Ishikawa (cell line): Measurements from ENCODE around the gene ATP9A.
A peak's percentile ranks its signal among the peaks of the same experiment; 100 is the strongest.

ENCODE experiments used
- CEBPB ChIP-seq: IDR thresholded peaks from 2 replicates; pipeline ENCODE4 v1.6.1; 2012
- CREB1 ChIP-seq: IDR thresholded peaks from 2 replicates; pipeline ENCODE4 v1.6.1; 2012; ENCODE audit warnings: low read depth
- EGR1 ChIP-seq: IDR thresholded peaks from 2 replicates; pipeline ENCODE4 v1.6.1; 2012
- EP300 ChIP-seq: IDR thresholded peaks from 2 replicates; pipeline ENCODE4 v1.6.1; 2012; ENCODE audit warnings: borderline replicate concordance
- FOXM1 ChIP-seq: IDR thresholded peaks from 2 replicates; pipeline ENCODE4 v1.6.1; 2012; ENCODE audit warnings: low read depth, borderline replicate concordance
- MAX ChIP-seq: IDR thresholded peaks from 2 replicates; pipeline ENCODE4 v1.6.1; 2012
- NFIC ChIP-seq: IDR thresholded peaks from 2 replicates; pipeline ENCODE4 v1.6.1; 2012
- RAD21 ChIP-seq: IDR thresholded peaks from 2 replicates; pipeline ENCODE4 v1.6.1; 2012; ENCODE audit warnings: low read depth
- TAF1 ChIP-seq: IDR thresholded peaks from 2 replicates; pipeline ENCODE4 v1.6.1; 2012; ENCODE audit warnings: low read depth, mild to moderate bottlenecking
- TCF12 ChIP-seq: IDR thresholded peaks from 2 replicates; pipeline ENCODE4 v1.6.1; 2012; ENCODE audit warnings: low read depth
- TEAD4 ChIP-seq: IDR thresholded peaks from 2 replicates; pipeline ENCODE4 v1.6.1; 2012
- YY1 ChIP-seq: IDR thresholded peaks from 2 replicates; pipeline ENCODE4 v1.6.1; 2012; ENCODE audit warnings: low read depth
- ZBTB7A ChIP-seq: IDR thresholded peaks from 2 replicates; pipeline ENCODE4 v1.6.1; 2012; ENCODE audit warnings: low read depth
- TF ChIP-seq, protein P1 (sequence below): IDR thresholded peaks from 2 replicates; pipeline ENCODE4 v1.6.1; 2012; ENCODE audit warnings: low read depth, mild to moderate bottlenecking
- TF ChIP-seq, protein P2 (sequence below): IDR thresholded peaks from 2 replicates; pipeline ENCODE4 v1.6.1; 2012

The ATP9A gene

GRCh38 chr20:51710361-51710894 is 57.8 kb downstream of the ATP9A start:
- TF ChIP-seq CEBPB (no peak), FOXM1 (no peak), EP300 (no peak), RAD21 (no peak), MAX (no peak), YY1 (no peak), TEAD4 (no peak)

DNA sequence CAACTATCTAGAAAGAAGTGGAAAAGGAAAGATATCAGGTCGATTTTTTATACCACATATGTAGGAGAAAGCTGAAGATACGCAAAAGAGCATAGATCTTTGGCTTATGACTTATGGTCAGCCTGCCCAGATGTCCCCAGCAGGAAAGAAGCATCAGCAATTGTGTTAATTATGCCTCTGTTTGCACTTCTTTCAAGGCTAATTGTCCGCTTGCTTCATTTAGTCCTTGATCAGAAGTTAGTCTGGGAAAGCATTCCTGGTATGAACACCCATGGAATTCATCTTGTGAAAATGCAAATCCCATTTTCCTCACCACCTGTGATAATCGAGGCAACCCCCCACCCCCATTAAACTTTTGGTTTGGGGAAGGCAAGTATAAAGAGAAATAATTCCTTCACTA is 62.8 kb downstream of the ATP9A start:
- TF ChIP-seq TAF1 (no peak), ZBTB7A (no peak), CREB1 (no peak), NFIC (no peak), TEAD4 (no peak), MAX (no peak), EGR1 (no peak), FOXM1 (no peak), TCF12 (no peak), EP300 (no peak), RAD21 (no peak), CEBPB (no peak), YY1 (no peak)
- TF ChIP-seq, protein P1, sequence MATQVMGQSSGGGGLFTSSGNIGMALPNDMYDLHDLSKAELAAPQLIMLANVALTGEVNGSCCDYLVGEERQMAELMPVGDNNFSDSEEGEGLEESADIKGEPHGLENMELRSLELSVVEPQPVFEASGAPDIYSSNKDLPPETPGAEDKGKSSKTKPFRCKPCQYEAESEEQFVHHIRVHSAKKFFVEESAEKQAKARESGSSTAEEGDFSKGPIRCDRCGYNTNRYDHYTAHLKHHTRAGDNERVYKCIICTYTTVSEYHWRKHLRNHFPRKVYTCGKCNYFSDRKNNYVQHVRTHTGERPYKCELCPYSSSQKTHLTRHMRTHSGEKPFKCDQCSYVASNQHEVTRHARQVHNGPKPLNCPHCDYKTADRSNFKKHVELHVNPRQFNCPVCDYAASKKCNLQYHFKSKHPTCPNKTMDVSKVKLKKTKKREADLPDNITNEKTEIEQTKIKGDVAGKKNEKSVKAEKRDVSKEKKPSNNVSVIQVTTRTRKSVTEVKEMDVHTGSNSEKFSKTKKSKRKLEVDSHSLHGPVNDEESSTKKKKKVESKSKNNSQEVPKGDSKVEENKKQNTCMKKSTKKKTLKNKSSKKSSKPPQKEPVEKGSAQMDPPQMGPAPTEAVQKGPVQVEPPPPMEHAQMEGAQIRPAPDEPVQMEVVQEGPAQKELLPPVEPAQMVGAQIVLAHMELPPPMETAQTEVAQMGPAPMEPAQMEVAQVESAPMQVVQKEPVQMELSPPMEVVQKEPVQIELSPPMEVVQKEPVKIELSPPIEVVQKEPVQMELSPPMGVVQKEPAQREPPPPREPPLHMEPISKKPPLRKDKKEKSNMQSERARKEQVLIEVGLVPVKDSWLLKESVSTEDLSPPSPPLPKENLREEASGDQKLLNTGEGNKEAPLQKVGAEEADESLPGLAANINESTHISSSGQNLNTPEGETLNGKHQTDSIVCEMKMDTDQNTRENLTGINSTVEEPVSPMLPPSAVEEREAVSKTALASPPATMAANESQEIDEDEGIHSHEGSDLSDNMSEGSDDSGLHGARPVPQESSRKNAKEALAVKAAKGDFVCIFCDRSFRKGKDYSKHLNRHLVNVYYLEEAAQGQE: no peak
- TF ChIP-seq, protein P2, sequence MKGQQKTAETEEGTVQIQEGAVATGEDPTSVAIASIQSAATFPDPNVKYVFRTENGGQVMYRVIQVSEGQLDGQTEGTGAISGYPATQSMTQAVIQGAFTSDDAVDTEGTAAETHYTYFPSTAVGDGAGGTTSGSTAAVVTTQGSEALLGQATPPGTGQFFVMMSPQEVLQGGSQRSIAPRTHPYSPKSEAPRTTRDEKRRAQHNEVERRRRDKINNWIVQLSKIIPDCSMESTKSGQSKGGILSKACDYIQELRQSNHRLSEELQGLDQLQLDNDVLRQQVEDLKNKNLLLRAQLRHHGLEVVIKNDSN: no peak

DNA sequence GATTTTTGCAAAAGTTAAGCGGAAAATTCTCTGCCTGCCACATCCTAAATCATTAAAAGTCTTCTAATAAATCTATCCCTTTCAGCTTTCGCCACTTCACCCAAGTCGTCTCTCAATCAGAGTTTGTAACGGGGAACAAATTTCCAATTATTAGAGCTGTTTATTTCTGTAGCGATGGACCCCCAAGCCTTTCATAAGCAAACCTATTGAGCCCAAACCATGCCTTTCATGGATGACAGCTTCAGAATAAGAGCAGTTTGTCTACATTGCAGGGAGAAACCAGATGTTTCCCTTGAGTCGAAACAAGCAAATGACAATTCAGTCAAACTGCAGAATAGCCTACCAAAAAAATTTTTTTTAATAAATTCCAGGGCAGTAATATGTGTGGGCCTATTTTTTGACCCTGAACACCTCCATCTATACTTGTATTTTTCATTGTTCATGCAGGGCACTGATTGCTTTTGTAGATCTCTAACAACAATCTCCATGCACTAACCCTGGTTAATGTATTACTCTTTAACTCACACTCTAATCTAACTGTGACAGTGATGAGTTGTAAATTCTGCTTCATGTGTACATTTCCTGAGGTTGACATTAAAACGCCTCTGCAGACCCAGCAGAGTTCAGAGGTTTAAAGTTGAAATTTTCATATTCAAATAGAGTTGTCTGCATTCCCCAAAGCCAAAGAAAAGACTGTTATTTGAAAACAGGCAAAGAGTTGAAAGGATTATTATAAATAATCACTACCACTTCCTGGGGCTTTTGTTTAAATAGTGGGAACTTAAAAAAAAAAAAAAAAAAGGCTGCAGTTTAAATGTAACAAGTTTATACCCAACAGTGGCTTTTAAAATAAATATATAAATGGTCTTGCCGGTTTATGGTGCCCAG is 64.5 kb downstream of the ATP9A start:
- no peak for TF ChIP-seq EP300
- no peak for TF ChIP-seq RAD21
- no peak for TF ChIP-seq TEAD4
- no peak for TF ChIP-seq CREB1
- TF ChIP-seq TAF1: no peak
- no peak for TF ChIP-seq FOXM1
- no peak for TF ChIP-seq CEBPB
- no peak for TF ChIP-seq EGR1
- TF ChIP-seq NFIC: no peak

- no peak for TF ChIP-seq FOXM1
- TF ChIP-seq ZBTB7A: no peak
- no peak for TF ChIP-seq CEBPB
- TF ChIP-seq EP300: no peak
- TF ChIP-seq NFIC: no peak
- no peak for TF ChIP-seq YY1
Measured at GRCh38 chr20:51702556-51702955, 65.6 kb downstream of the ATP9A start.

- TF ChIP-seq RAD21 (peak; percentile 49), TCF12 (no peak)
Measured at GRCh38 chr20:51700809-51701285, 67.3 kb downstream of the ATP9A start.

DNA sequence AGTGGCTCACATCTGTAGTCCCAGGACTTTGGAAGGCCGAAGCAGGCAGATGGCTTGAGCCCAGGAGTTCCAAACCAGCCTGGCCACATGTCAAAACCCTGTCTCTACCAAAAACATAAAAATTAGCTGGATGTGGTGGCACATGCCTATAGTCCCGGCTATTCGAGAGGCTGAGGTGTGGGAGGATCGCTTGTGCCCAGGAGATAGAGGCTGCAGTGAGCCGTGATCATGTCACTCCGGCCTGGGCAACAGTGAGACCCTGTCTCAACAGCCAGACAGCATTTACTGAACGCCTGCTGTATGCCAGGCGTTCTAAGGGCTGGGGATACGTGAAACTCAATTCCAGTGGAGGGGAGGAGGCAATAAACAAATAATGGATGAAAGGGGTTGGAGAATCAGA is 69.9 kb downstream of the ATP9A start:
- no peak for TF ChIP-seq CREB1
- no peak for TF ChIP-seq CEBPB
- TF ChIP-seq ZBTB7A: no peak
- no peak for TF ChIP-seq TEAD4
- TF ChIP-seq MAX: no peak
- TF ChIP-seq, protein P2: no peak
- TF ChIP-seq EGR1: no peak
- no peak for TF ChIP-seq RAD21
- TF ChIP-seq, protein P1: no peak
- no peak for TF ChIP-seq EP300
- no peak for TF ChIP-seq TAF1
- TF ChIP-seq FOXM1: no peak
- no peak for TF ChIP-seq TCF12
- no peak for TF ChIP-seq NFIC
- no peak for TF ChIP-seq YY1
